ENCODE data around the gene CYLC2.
A peak's percentile ranks its signal among the peaks of the same experiment; 100 is the strongest.

The CYLC2 gene

GRCh38 chr9:102995033-102995432 is at the start of gene CYLC2:
CYLC2 (plus strand) TSS chr9:102995333; CDS start chr9:102995381, 48 bp downstream.
- H3K27ac ChIP-seq = no peak within 1 kb of the TSS
- ChIA-PET POLR2A (ENCODE audit: low non-redundant PET) (no interaction called here), CTCF (interaction anchor here (0.5 to 0.8 kb wide), 2 partner anchors 12 to 839 kb away, joined by 3 to 5 read pairs; no protein-coding TSS in a partner anchor)
- no peak for DNase-seq (ENCODE audit: low spot score)
- no peak for TF ChIP-seq CTCF (conservative IDR thresholded peaks at IDR 0.05; ENCODE audit: low read depth)

GRCh38 chr9:102950346-102950745 is 44.8 kb upstream of the CYLC2 start:
- POLR2A ChIA-PET (ENCODE audit: low non-redundant PET) = no interaction called here
- TF ChIP-seq CTCF (conservative IDR thresholded peaks at IDR 0.05; ENCODE audit: low read depth) = no peak

GRCh38 chr9:102966999-102967398 is 28.1 kb upstream of the CYLC2 start:
- no peak for DNase-seq (ENCODE audit: low spot score)
- no peak for TF ChIP-seq CTCF (conservative IDR thresholded peaks at IDR 0.05; ENCODE audit: low read depth)
- H3K27ac ChIP-seq = no peak overlapping the region
- CTCF ChIA-PET = no interaction called here
- POLR2A ChIA-PET (ENCODE audit: low non-redundant PET) = no interaction called here

More at GRCh38 chr9:102950346-102950745, 44.8 kb upstream of the CYLC2 start:
- CTCF ChIA-PET = interaction anchor here (0.6 kb wide), 1 partner anchor 151 kb away, joined by 3 read pairs; no protein-coding TSS in a partner anchor
- no peak for DNase-seq (ENCODE audit: low spot score)
- no peak overlapping the region for H3K27ac ChIP-seq

GRCh38 chr9:102967979-102968378 is 27.2 kb upstream of the CYLC2 start:
- ChIA-PET POLR2A (ENCODE audit: low non-redundant PET) (no interaction called here), CTCF (no interaction called here)
- TF ChIP-seq CTCF (conservative IDR thresholded peaks at IDR 0.05; ENCODE audit: low read depth) = no peak
- no peak for DNase-seq (ENCODE audit: low spot score)
- H3K27ac ChIP-seq = no peak overlapping the region

- DNase-seq (ENCODE audit: low spot score) = no peak
- no peak overlapping the region for H3K27ac ChIP-seq
- TF ChIP-seq CTCF (conservative IDR thresholded peaks at IDR 0.05; ENCODE audit: low read depth) = no peak
- CTCF ChIA-PET = interaction anchor here (1.0 kb wide), 1 partner anchor 33 kb away, joined by 6 read pairs; no protein-coding TSS in a partner anchor
- POLR2A ChIA-PET (ENCODE audit: low non-redundant PET) = no interaction called here
Measured at GRCh38 chr9:102972780-102973179, 22.4 kb upstream of the CYLC2 start.

- ChIA-PET CTCF (no interaction called here), POLR2A (ENCODE audit: low non-redundant PET) (no interaction called here)
- DNase-seq (ENCODE audit: low spot score) = peak; percentile 60
- H3K27ac ChIP-seq = no peak overlapping the region
- no peak for TF ChIP-seq CTCF (conservative IDR thresholded peaks at IDR 0.05; ENCODE audit: low read depth)
Measured at GRCh38 chr9:102974530-102974929, 20.6 kb upstream of the CYLC2 start.

GRCh38 chr9:102975251-102975650 is 19.9 kb upstream of the CYLC2 start:
- CTCF ChIA-PET = no interaction called here
- POLR2A ChIA-PET (ENCODE audit: low non-redundant PET) = no interaction called here
- no peak overlapping the region for H3K27ac ChIP-seq
- no peak for TF ChIP-seq CTCF (conservative IDR thresholded peaks at IDR 0.05; ENCODE audit: low read depth)
- DNase-seq (ENCODE audit: low spot score) = no peak
